ENCODE measurements around the gene BACE1. TPM values are rescaled to one million over a fixed set of nuclear protein-coding genes. Genes with fewer than 3 reads are reported as not detected.

The BACE1 gene
- total RNA-seq, 1 experiment from 2014 or later: 9.6 TPM

- no peak for DNase-seq
- TF ChIP-seq CTCF (IDR thresholded peaks at IDR 0.05; ENCODE audit: unreplicated experiment): no peak
- Mint-ChIP-seq H3K4me3 (ENCODE audit: low read depth, unreplicated experiment) (no peak overlapping the region), H3K4me1 (ENCODE audit: low read depth, unreplicated experiment) (peaks cover 8% of the 10 kb centered on the region), H3K27ac (ENCODE audit: unreplicated experiment) (no peak overlapping the region), H3K27me3 (ENCODE audit: unreplicated experiment) (no peaks in the 10 kb centered on the region), H3K36me3 (ENCODE audit: insufficient read depth, unreplicated experiment) (peaks cover 12% of the 10 kb centered on the region), H3K9me3 (ENCODE audit: low read depth, unreplicated experiment) (no peaks in the 10 kb centered on the region)
- intact Hi-C loops (cut with micrococcal nuclease; ENCODE audit: unreplicated experiment): no loop called here
- BruUV-seq (replicated peaks): no TSS peak
- CTCF ChIA-PET: no interaction called here
These were observed 2.0 kb downstream of the BACE1 start for GRCh38 chr11:117313828-117314768.

GRCh38 chr11:117313091-117313490 is 3.0 kb downstream of the BACE1 start:
- CTCF ChIA-PET: interaction anchor here (0.6 kb wide), 1 partner anchor 1025 kb away, joined by 4 read pairs; no protein-coding TSS in a partner anchor
- H3K27ac Mint-ChIP-seq (ENCODE audit: unreplicated experiment): no peak overlapping the region
- no peak overlapping the region for H3K4me3 Mint-ChIP-seq (ENCODE audit: low read depth, unreplicated experiment)
- H3K9me3 Mint-ChIP-seq (ENCODE audit: low read depth, unreplicated experiment): no peaks in the 10 kb centered on the region
- peaks cover 8% of the 10 kb centered on the region for H3K4me1 Mint-ChIP-seq (ENCODE audit: low read depth, unreplicated experiment)
- no TSS peak for BruUV-seq (replicated peaks)
- no peaks in the 10 kb centered on the region for H3K27me3 Mint-ChIP-seq (ENCODE audit: unreplicated experiment)
- DNase-seq: no peak
- intact Hi-C loops (cut with micrococcal nuclease; ENCODE audit: unreplicated experiment): no loop called here
- TF ChIP-seq CTCF (IDR thresholded peaks at IDR 0.05; ENCODE audit: unreplicated experiment): no peak
- H3K36me3 Mint-ChIP-seq (ENCODE audit: insufficient read depth, unreplicated experiment): peaks cover 12% of the 10 kb centered on the region

GRCh38 chr11:117309310-117309709 is 6.7 kb downstream of the BACE1 start:
- no peaks in the 10 kb centered on the region for H3K9me3 Mint-ChIP-seq (ENCODE audit: low read depth, unreplicated experiment)
- DNase-seq: no peak
- CTCF ChIA-PET: no interaction called here
- H3K36me3 Mint-ChIP-seq (ENCODE audit: insufficient read depth, unreplicated experiment): no peaks in the 10 kb centered on the region
- H3K4me3 Mint-ChIP-seq (ENCODE audit: low read depth, unreplicated experiment): no peak overlapping the region
- BruUV-seq (replicated peaks): no TSS peak
- H3K27me3 Mint-ChIP-seq (ENCODE audit: unreplicated experiment): no peaks in the 10 kb centered on the region
- TF ChIP-seq CTCF (IDR thresholded peaks at IDR 0.05; ENCODE audit: unreplicated experiment): no peak
- H3K4me1 Mint-ChIP-seq (ENCODE audit: low read depth, unreplicated experiment): no peaks in the 10 kb centered on the region
- no peak overlapping the region for H3K27ac Mint-ChIP-seq (ENCODE audit: unreplicated experiment)
- intact Hi-C loops (cut with micrococcal nuclease; ENCODE audit: unreplicated experiment): no loop called here

- Mint-ChIP-seq H3K4me3 (ENCODE audit: low read depth, unreplicated experiment) (no peak overlapping the region), H3K27ac (ENCODE audit: unreplicated experiment) (no peak overlapping the region), H3K27me3 (ENCODE audit: unreplicated experiment) (peaks cover 22% of the 10 kb centered on the region), H3K4me1 (ENCODE audit: low read depth, unreplicated experiment) (peaks cover 12% of the 10 kb centered on the region), H3K9me3 (ENCODE audit: low read depth, unreplicated experiment) (no peaks in the 10 kb centered on the region), H3K36me3 (ENCODE audit: insufficient read depth, unreplicated experiment) (no peaks in the 10 kb centered on the region)
- no peak for DNase-seq
- BruUV-seq (replicated peaks): no TSS peak
- CTCF ChIA-PET: no interaction called here
- intact Hi-C loops (cut with micrococcal nuclease; ENCODE audit: unreplicated experiment): no loop called here
- TF ChIP-seq CTCF (IDR thresholded peaks at IDR 0.05; ENCODE audit: unreplicated experiment): no peak
These were observed 10.9 kb downstream of the BACE1 start for GRCh38 chr11:117305145-117305544.

Data from Calu3 (cell line).